B cell (primary cell): Measurements from ENCODE around the gene SNAPC3. TPM values are rescaled to one million over a fixed set of nuclear protein-coding genes. Genes with fewer than 3 reads are reported as not detected.

Experiments
- ATAC-seq: fragments of 200-7000 bp; cut with Tn5 transposase; one replicate; pipeline ENCODE4 v1.10.0; 2021; ENCODE audit warnings: low read depth, mild to moderate bottlenecking, moderate number of reproducible peaks, moderate library complexity
- CTCF ChIA-PET: fragments of 350-600 bp; sonication (Branson Sonifier 250); formaldehyde crosslinking; loops from one replicate; lab custom pipeline; 2021; ENCODE audit warnings: antibody characterized with exemption, inconsistent platforms; lab: Charles Lee
- POLR2A ChIA-PET: fragments of 350-600 bp; sonication (Branson Sonifier 250); formaldehyde crosslinking; loops from one replicate; lab custom pipeline; 2021; ENCODE audit warnings: antibody characterized with exemption; lab: Charles Lee
- DNase-seq: peaks from one replicate; pipeline ENCODE4 v3.0.0; 2013
- H2AFZ ChIP-seq: 2 replicates; pipeline ENCODE4 v1.6.1; 2012; ENCODE audit warnings: mild to moderate bottlenecking, low read depth, low read length; ENCODE audit not compliant: insufficient read depth, poor library complexity, severe bottlenecking
- H3K27ac ChIP-seq, 2 donors: 1 replicate in 1 of 2; 2 replicates in 1 of 2; pipeline ENCODE4 v1.5.1; 2012 to 2013; ENCODE audit warnings: low read length in 2 of 2, mild to moderate bottlenecking in 2 of 2, moderate library complexity in 1 of 2
- H3K27me3 ChIP-seq, 4 experiments: fragments of 200-600 bp in 1 of 4; sonication (generic) in 1 of 4; replicated peaks in 1 of 4; 1 replicate in 2 of 4; 2 replicates in 2 of 4; pipeline versions ENCODE4 v1.6.1 to v1.7.0; 2013 to 2016; ENCODE audit warnings: low read length in 3 of 4, mild to moderate bottlenecking in 2 of 4, mixed read lengths in 1 of 4, moderate library complexity in 1 of 4; ENCODE audit not compliant: insufficient read depth in 4 of 4, control insufficient read depth in 3 of 4; ENCODE audit errors: control extremely low read depth in 1 of 4
- H3K36me3 ChIP-seq, 2 experiments: replicated peaks in 1 of 2; 1 replicate in 1 of 2; 2 replicates in 1 of 2; pipeline versions ENCODE4 v1.6.1 to v1.7.1; 2013; ENCODE audit warnings: low read length in 1 of 2; ENCODE audit not compliant: insufficient read depth in 2 of 2, control insufficient read depth in 1 of 2; ENCODE audit errors: control extremely low read depth in 1 of 2, extremely low read depth in 1 of 2
- H3K4me1 ChIP-seq, 2 donors: fragments of 200-600 bp in 1 of 2; sonication (generic) in 1 of 2; 1 replicate in 1 of 2; 2 replicates in 1 of 2; pipeline versions ENCODE4 v1.5.1 to v1.6.1; 2013 to 2017; ENCODE audit warnings: low read length in 2 of 2; ENCODE audit not compliant: control insufficient read depth in 2 of 2, insufficient read depth in 2 of 2
- H3K4me2 ChIP-seq: replicated peaks from 2 replicates; pipeline ENCODE3; 2012; ENCODE audit warnings: mild to moderate bottlenecking, low read depth, low read length; ENCODE audit not compliant: poor library complexity, severe bottlenecking
- H3K4me3 ChIP-seq, 5 experiments: fragments of 200-600 bp in 1 of 5; sonication (generic) in 1 of 5; 1 replicate in 3 of 5; 2 replicates in 2 of 5; pipeline versions ENCODE4 v1.5.1 to v1.7.0; 2011 to 2016; ENCODE audit warnings: low read length in 4 of 5, mild to moderate bottlenecking in 4 of 5, low read depth in 2 of 5, control low read depth in 1 of 5, moderate library complexity in 1 of 5; ENCODE audit not compliant: insufficient read depth in 1 of 5; ENCODE audit errors: control extremely low read depth in 1 of 5, extremely low read depth in 1 of 5
- H3K79me2 ChIP-seq: fragments of 200-600 bp; sonication (generic); one replicate; pipeline ENCODE4 v1.6.0; 2016; ENCODE audit warnings: low read length; ENCODE audit not compliant: control insufficient read depth, insufficient read depth
- H3K9ac ChIP-seq: fragments of 200-600 bp; sonication (generic); 2 replicates; pipeline ENCODE4 v1.6.1; 2017; ENCODE audit warnings: mild to moderate bottlenecking, low read length, moderate library complexity
- H3K9me3 ChIP-seq, 3 donors: one replicate each; pipeline versions ENCODE4 v1.6.1 to v1.7.1; 2013; ENCODE audit warnings: low read length in 2 of 3; ENCODE audit not compliant: control insufficient read depth in 2 of 3, insufficient read depth in 1 of 3; ENCODE audit errors: control extremely low read depth in 1 of 3
- H4K20me1 ChIP-seq: 2 replicates; pipeline ENCODE4 v1.6.0; 2012; ENCODE audit warnings: mild to moderate bottlenecking, low read length; ENCODE audit not compliant: insufficient read depth, control insufficient read depth, poor library complexity, severe bottlenecking
- H3K27ac Mint-ChIP-seq: one replicate; pipeline ENCODE4 v1.8.0; 2021; ENCODE audit warnings: mixed read lengths
- H3K27me3 Mint-ChIP-seq: one replicate; pipeline ENCODE4 v1.8.0; 2021; ENCODE audit warnings: mixed read lengths
- H3K4me1 Mint-ChIP-seq: one replicate; pipeline ENCODE4 v1.8.0; 2021; ENCODE audit warnings: mixed read lengths
- H3K4me3 Mint-ChIP-seq: one replicate; pipeline ENCODE4 v1.8.0; 2021; ENCODE audit warnings: mixed read lengths
- H3K9me3 Mint-ChIP-seq: one replicate; pipeline ENCODE4 v1.8.0; 2022; ENCODE audit warnings: mixed read lengths; ENCODE audit not compliant: insufficient read depth
- CTCF ChIP-seq: fragments of 200-600 bp; IDR thresholded peaks from one replicate; pipeline ENCODE4 v1.8.0; 2022; ENCODE audit warnings: antibody characterized with exemption, mild to moderate bottlenecking
- EZH2 ChIP-seq: IDR thresholded peaks from 2 replicates; pipeline ENCODE4 v1.6.1; 2012; ENCODE audit warnings: borderline replicate concordance, low read depth, mild to moderate bottlenecking, moderate library complexity, low read length; ENCODE audit not compliant: insufficient read depth, poor library complexity, severe bottlenecking
- WGBS: methylation state at CpG from one replicate; pipeline ENCODE4 v1.1.5; 2013; ENCODE audit warnings: missing lambda C conversion rate; ENCODE audit not compliant: insufficient coverage; 5-methylcytosine and 5-hydroxymethylcytosine counted together
- intact Hi-C: fragments of 100-400 bp; cut with micrococcal nuclease; formaldehyde crosslinking; loops from one replicate; pipeline ENCODE4 v1.10.0; 2022
- polyA plus RNA-seq: library from polyadenylated mRNA; depleted of rRNA; stranded (reverse); fragments of >200 nt; gene quantifications from 2 replicates; pipeline ENCODE4 v1.2.3, GENCODE V29; 2012
- total RNA-seq, 2 donors: library from RNA; stranded (reverse); fragments of 120-200 nt in 1 of 2; gene quantifications; 1 replicate in 1 of 2; 2 replicates in 1 of 2; pipeline versions ENCODE4 v1.2.3 to v1.2.4, GENCODE V29; 2013 to 2022

SNAPC3 gene
- total and polyA plus RNA-seq, 2 donors (not counting 1 experiment from before 2014, with no cell fraction given), result 16.6 to 48.3 TPM

DNA sequence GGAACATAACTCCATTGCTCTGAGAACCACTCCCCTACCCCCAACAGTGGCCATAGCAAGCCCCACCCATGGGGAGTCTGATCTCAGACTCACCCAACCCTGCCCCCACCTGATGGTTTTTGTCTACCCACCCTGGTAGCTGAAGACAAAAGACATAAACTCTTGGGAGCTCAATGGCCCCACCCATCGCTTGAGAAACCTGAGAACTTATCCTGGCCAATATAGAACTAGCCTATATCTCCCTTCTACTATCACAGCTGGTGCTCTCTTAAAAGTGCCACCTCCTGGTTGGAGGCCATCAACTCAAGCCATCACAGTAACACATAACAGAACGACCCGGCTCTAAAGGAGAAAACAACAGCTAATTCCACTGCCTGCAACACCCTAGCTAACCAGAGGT lies 47.9 kb upstream of the SNAPC3 start:
- CTCF ChIA-PET, result interaction anchor here (0.5 to 1.2 kb wide), 2 partner anchors 193 to 232 kb away, joined by 3 to 4 read pairs; no protein-coding TSS in a partner anchor
- WGBS, result 100% methylated on average over 3 of the region's 3 CpGs

More for the DNA sequence above, 47.9 kb upstream of the SNAPC3 start:
- H3K27ac ChIP-seq, result no peak overlapping the region
- DNase-seq (no peak), ATAC-seq (no peak)
- no peak for TF ChIP-seq CTCF
- TF ChIP-seq EZH2, result no peak
- H3K27me3 ChIP-seq, result peaks cover 0 to 5% (median 2%) of the 10 kb centered on the region in 4 experiments
- H4K20me1 ChIP-seq, result no peaks in the 10 kb centered on the region
- H3K4me3 Mint-ChIP-seq, result no peak overlapping the region
- H3K9ac ChIP-seq, result no peak overlapping the region
- intact Hi-C loops, result no loop called here
- H3K9me3 Mint-ChIP-seq, result peaks cover 3% of the 10 kb centered on the region
- no peak overlapping the region for H3K4me3 ChIP-seq
- POLR2A ChIA-PET, result no interaction called here
- no peak overlapping the region for H3K4me2 ChIP-seq
- H3K36me3 ChIP-seq, result no peaks in the 10 kb centered on the region
- no peak overlapping the region for H2AFZ ChIP-seq
- H3K4me1 ChIP-seq, result peaks cover 4 to 5% of the 10 kb centered on the region in 2 donors
- H3K4me1 Mint-ChIP-seq, result peaks cover 2% of the 10 kb centered on the region
- H3K27ac Mint-ChIP-seq, result no peak overlapping the region
- H3K9me3 ChIP-seq, result no peaks in the 10 kb centered on the region
- H3K27me3 Mint-ChIP-seq, result peaks cover 23% of the 10 kb centered on the region
- H3K79me2 ChIP-seq, result no peaks in the 10 kb centered on the region
